Prostate gland (tissue), 2 donors: ENCODE results near the gene MLST8. TPM values are rescaled to one million over a fixed set of nuclear protein-coding genes. Genes with fewer than 3 reads are reported as not detected.

Experiments
- DNase-seq: peaks from one replicate; pipeline ENCODE4 v3.0.0-alpha.2; 2019; ENCODE audit warnings: low spot score
- H3K27ac ChIP-seq, 2 donors: fragments of 200-600 bp; sonication (generic); 2 replicates each; pipeline ENCODE4 v1.5.1; 2017 to 2019
- H3K27me3 ChIP-seq: fragments of 200-600 bp; sonication (generic); replicated peaks from 2 replicates; pipeline ENCODE4 v1.5.1; 2019; ENCODE audit not compliant: insufficient read depth
- H3K36me3 ChIP-seq, 2 donors: fragments of 200-600 bp; sonication (generic); 1 replicate in 1 of 2; 2 replicates in 1 of 2; pipeline versions ENCODE4 v1.5.1 to v1.8.1; 2017 to 2019
- H3K4me1 ChIP-seq: fragments of 200-600 bp; sonication (generic); replicated peaks from 2 replicates; pipeline ENCODE4 v1.5.1; 2019
- H3K4me3 ChIP-seq, 2 donors: fragments of 200-600 bp; sonication (generic); 2 replicates each; pipeline ENCODE4 v1.5.1; 2017 to 2019
- H3K9me3 ChIP-seq: fragments of 200-600 bp; sonication (generic); 2 replicates; pipeline ENCODE4 v1.5.1; 2017
- CTCF ChIP-seq, 4 experiments: fragments of 200-600 bp in 2 of 4; fragments of 450-650 bp in 2 of 4; sonication (generic) in 2 of 4; IDR thresholded peaks; 1 replicate in 3 of 4; 2 replicates in 1 of 4; pipeline ENCODE4 v1.5.1; 2016 to 2019; ENCODE audit warnings: antibody characterized with exemption in 4 of 4, mild to moderate bottlenecking in 2 of 4, moderate library complexity in 2 of 4
- POLR2A ChIP-seq: fragments of 450-650 bp; IDR thresholded peaks from one replicate; pipeline ENCODE4 v1.6.1; 2016; ENCODE audit warnings: antibody characterized with exemption, mild to moderate bottlenecking
- POLR2AphosphoS5 ChIP-seq: sonication (generic); formaldehyde crosslinking; IDR thresholded peaks from one replicate; pipeline ENCODE4 v1.6.1; 2017; ENCODE audit warnings: antibody characterized with exemption
- WGBS: methylation state at CpG from one replicate; pipeline ENCODE4 v1.1.5; 2018; 5-methylcytosine and 5-hydroxymethylcytosine counted together
- intact Hi-C: fragments of 100-400 bp; cut with DNase I; formaldehyde crosslinking; loops from one replicate; pipeline ENCODE4 v1.14.2; 2022
- total RNA-seq, 2 donors: library from RNA; depleted of rRNA; stranded (reverse); fragments of >200 nt; gene quantifications; one replicate each; pipeline ENCODE4 v1.1.0, GENCODE V29; 2016

Gene MLST8
- total RNA-seq, 2 donors from 2014 or later, result 55.9 to 110 TPM

- Histone ChIP-seq H3K9me3 (no peaks in the 10 kb centered on the region), H3K4me1 (no peaks in the 10 kb centered on the region), H3K4me3 (no peak overlapping the region), H3K27me3 (no peaks in the 10 kb centered on the region), H3K27ac (no peak overlapping the region), H3K36me3 (peaks cover 9 to 10% of the 10 kb centered on the region in 2 donors)
- intact Hi-C loops, result loop anchor here (10.0 kb wide), 1 partner anchor 222 kb away; the partner anchor contains the start of gene NHERF2
- 86% methylated on average over 17 of the region's 18 CpGs for WGBS
- TF ChIP-seq POLR2AphosphoS5 (no peak), CTCF (IDR thresholded peaks at IDR 0.05) (no peak), POLR2A (no peak)
- DNase-seq, result no peak
Measured at GRCh38 chr16:2246301-2246885, 41.1 kb downstream of the MLST8 start.

- peak overlapping the region; percentile 88 to 94 for H3K27ac ChIP-seq
- peaks cover 10% of the 10 kb centered on the region for H3K4me1 ChIP-seq
- DNase-seq, result no peak
- no peaks in the 10 kb centered on the region for H3K27me3 ChIP-seq
- no peak for TF ChIP-seq CTCF (IDR thresholded peaks at IDR 0.05)
- no peak for TF ChIP-seq POLR2AphosphoS5
- no peak for TF ChIP-seq POLR2A
- H3K9me3 ChIP-seq, result no peaks in the 10 kb centered on the region
- 4% methylated on average over 35 of the region's 35 CpGs for WGBS
- peak overlapping the region; percentile 73 to 84 for H3K4me3 ChIP-seq
- peaks cover 10 to 20% of the 10 kb centered on the region in 2 donors for H3K36me3 ChIP-seq
- intact Hi-C loops, result loop anchor here (5.0 to 10.0 kb wide), 2 partner anchors 46 to 93 kb away; partner anchors contain the start of genes MLST8 and TRAF7
Measured at GRCh38 chr16:2250652-2251295, 45.5 kb downstream of the MLST8 start.

GRCh38 chr16:2251296-2252111 is 46.2 kb downstream of the MLST8 start, which contains the start of gene ECI1:
TSS of gene ECI1 (minus strand) at chr16:2251587. CDS start at chr16:2251566, 21 bp downstream.
- H3K27ac ChIP-seq, result peak within 1 kb of the TSS; percentile 88 to 94
- 2% methylated on average over 57 of the region's 88 CpGs for WGBS
- H3K4me3 ChIP-seq, result peak within 1 kb of the TSS; percentile 73 to 84
- H3K9me3 ChIP-seq, result no peaks in the 10 kb centered on the region
- H3K36me3 ChIP-seq, result peaks cover 10 to 12% of the 10 kb centered on the region in 2 donors
- no peaks in the 10 kb centered on the region for H3K27me3 ChIP-seq
- intact Hi-C loops, result loop anchor here (5.0 to 10.0 kb wide), 2 partner anchors 47 to 94 kb away; partner anchors contain the start of genes MLST8 and TRAF7
- TF ChIP-seq POLR2A (peak; percentile 85), CTCF (IDR thresholded peaks at IDR 0.05) (peak; percentile 53 to 96 (median 84)), POLR2AphosphoS5 (peak; percentile 93)
- peaks cover 10% of the 10 kb centered on the region for H3K4me1 ChIP-seq
- peak; percentile 92 for DNase-seq

GRCh38 chr16:2252806-2253148 is 47.5 kb downstream of the MLST8 start:
- no peak overlapping the region for H3K4me3 ChIP-seq
- H3K27me3 ChIP-seq, result no peaks in the 10 kb centered on the region
- H3K4me1 ChIP-seq, result peaks cover 10% of the 10 kb centered on the region
- H3K9me3 ChIP-seq, result no peaks in the 10 kb centered on the region
- no peak for TF ChIP-seq POLR2AphosphoS5
- no peak for TF ChIP-seq POLR2A
- TF ChIP-seq CTCF (IDR thresholded peaks at IDR 0.05), result no peak
- intact Hi-C loops, result loop anchor here (5.0 to 10.0 kb wide), 2 partner anchors 48 to 95 kb away; partner anchors contain the start of genes MLST8 and TRAF7
- peak overlapping the region in 1 of 2 donors; percentile 94 for H3K27ac ChIP-seq
- peaks cover 10 to 17% of the 10 kb centered on the region in 2 donors for H3K36me3 ChIP-seq
- WGBS, result 92% methylated on average over 7 of the region's 7 CpGs
- no peak for DNase-seq
